Mucosa of rectum (tissue), 2 donors: ENCODE data around the gene CFAP46.
"Not testable (repeated sequence)": the region's sequence is repeated elsewhere in the genome, so short reads cannot be mapped to it uniquely, and the experiment has no call there.

Experiments used
- H3K27ac ChIP-seq, 2 donors: one replicate each; pipeline ENCODE4 v1.7.0; 2013; ENCODE audit warnings: inconsistent platforms in 2 of 2, low read depth in 2 of 2, low read length in 2 of 2
- H3K27me3 ChIP-seq, 2 donors: one replicate each; pipeline ENCODE4 v1.7.0; 2013; ENCODE audit warnings: low read length in 2 of 2; ENCODE audit not compliant: control insufficient read depth in 2 of 2, insufficient read depth in 2 of 2
- H3K36me3 ChIP-seq, 2 donors: one replicate each; pipeline ENCODE4 v1.7.0; 2013; ENCODE audit warnings: low read length in 2 of 2; ENCODE audit not compliant: control insufficient read depth in 2 of 2, insufficient read depth in 2 of 2
- H3K4me1 ChIP-seq, 2 donors: one replicate each; pipeline ENCODE4 v1.7.0; 2013; ENCODE audit warnings: low read length in 2 of 2, mild to moderate bottlenecking in 1 of 2; ENCODE audit not compliant: control insufficient read depth in 2 of 2, insufficient read depth in 2 of 2
- H3K4me3 ChIP-seq, 2 donors: one replicate each; pipeline ENCODE4 v1.7.0; 2013; ENCODE audit warnings: low read length in 2 of 2
- H3K9ac ChIP-seq, 2 donors: one replicate each; pipeline ENCODE4 v1.7.0; 2013; ENCODE audit warnings: low read length in 2 of 2, low read depth in 1 of 2, mild to moderate bottlenecking in 1 of 2
- H3K9me3 ChIP-seq, 2 donors: one replicate each; pipeline ENCODE4 v1.7.0; 2013; ENCODE audit warnings: low read length in 2 of 2; ENCODE audit not compliant: control insufficient read depth in 2 of 2
- donor health status: healthy.
- donor health status: Normal muscosa, but diverticular disease.

Gene CFAP46

DNA sequence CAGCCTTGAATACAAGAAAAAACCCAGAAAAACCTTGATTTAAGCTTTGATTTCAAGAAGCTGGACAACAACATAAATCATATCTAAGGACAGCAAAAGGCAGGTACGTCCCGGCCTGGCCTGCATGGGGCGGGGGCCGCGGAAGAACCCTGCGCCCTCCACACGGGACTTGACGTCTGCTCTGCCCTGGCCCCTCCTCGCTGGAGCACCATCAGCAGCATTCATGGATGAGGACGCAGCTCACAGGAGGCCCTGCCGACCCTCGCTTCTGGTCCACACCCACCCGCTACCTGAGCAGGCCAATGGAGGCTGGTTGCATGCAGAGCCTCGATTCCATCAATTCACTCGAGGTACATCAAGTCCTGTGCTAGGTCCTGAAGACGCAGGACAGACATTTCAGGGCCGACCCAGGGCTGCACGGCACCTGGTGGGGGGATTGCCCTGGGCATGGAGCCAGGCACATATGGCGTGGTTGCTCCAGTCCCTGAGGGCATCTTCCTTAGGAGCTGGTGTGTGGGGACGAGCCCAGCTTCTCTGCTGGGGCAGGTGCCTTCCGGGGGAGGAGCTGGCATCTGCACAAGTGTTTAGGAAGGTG, 93.3 kb downstream of the CFAP46 start:
- H3K27ac ChIP-seq: no peak overlapping the region
- no peaks in the 10 kb centered on the region for H3K9me3 ChIP-seq
- H3K4me1 ChIP-seq: peaks cover 3 to 7% of the 10 kb centered on the region in 2 donors
- H3K9ac ChIP-seq: no peak overlapping the region
- H3K36me3 ChIP-seq: no peaks in the 10 kb centered on the region
- H3K4me3 ChIP-seq: no peak overlapping the region
- H3K27me3 ChIP-seq: peaks cover 3 to 5% of the 10 kb centered on the region in 2 donors

DNA sequence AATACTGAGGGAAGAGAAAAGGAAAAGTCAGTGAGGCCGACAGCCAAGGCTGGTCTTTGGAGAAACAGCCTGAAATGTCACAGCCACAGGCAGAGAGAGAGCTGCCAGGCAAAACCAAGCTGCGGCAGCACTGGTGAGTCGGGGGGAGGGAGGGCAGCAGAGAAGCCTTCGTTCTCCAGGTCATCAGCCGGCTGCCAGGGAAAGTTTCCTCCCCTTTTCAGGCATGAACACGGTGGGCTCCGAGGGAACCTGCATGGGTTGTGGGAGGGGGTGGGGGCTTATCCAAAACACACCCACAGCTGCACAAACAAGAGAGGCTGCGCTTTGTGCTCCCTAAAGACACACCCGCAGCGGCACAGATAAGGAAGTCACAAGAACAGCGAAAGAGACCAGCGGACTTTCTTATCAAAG, 94.1 kb downstream of the CFAP46 start:
- Histone ChIP-seq H3K36me3 (no peaks in the 10 kb centered on the region), H3K4me3 (peak overlapping the region in 1 of 2 donors; percentile 37), H3K9ac (no peak overlapping the region), H3K27ac (no peak overlapping the region), H3K4me1 (peaks cover 3 to 7% of the 10 kb centered on the region in 2 donors), H3K27me3 (peaks cover 3 to 5% of the 10 kb centered on the region in 2 donors), H3K9me3 (no peaks in the 10 kb centered on the region)

DNA sequence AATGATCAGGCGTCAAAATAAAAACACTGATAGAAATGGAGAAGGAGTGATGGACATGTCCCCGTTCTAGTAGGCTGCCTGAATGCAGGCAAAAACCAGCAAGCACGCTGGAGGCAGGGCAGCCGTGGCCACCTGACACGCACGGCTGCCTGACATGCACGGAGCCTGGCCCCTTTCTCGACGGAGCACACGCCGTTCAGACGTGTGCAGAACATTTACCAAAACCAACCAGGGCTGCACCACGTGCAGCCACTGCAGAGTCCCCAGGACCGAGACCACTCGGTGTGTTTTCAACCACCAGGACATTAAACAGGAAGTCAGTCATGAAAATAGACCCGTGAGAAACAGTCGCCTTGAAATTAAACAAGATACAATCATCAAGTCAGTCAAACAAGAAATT, 94.5 kb downstream of the CFAP46 start:
- Histone ChIP-seq H3K9me3 (no peaks in the 10 kb centered on the region), H3K4me3 (peak overlapping the region in 1 of 2 donors; percentile 37), H3K9ac (no peak overlapping the region), H3K4me1 (peaks cover 3 to 7% of the 10 kb centered on the region in 2 donors), H3K27ac (no peak overlapping the region), H3K36me3 (no peaks in the 10 kb centered on the region), H3K27me3 (peaks cover 3 to 5% of the 10 kb centered on the region in 2 donors)

DNA sequence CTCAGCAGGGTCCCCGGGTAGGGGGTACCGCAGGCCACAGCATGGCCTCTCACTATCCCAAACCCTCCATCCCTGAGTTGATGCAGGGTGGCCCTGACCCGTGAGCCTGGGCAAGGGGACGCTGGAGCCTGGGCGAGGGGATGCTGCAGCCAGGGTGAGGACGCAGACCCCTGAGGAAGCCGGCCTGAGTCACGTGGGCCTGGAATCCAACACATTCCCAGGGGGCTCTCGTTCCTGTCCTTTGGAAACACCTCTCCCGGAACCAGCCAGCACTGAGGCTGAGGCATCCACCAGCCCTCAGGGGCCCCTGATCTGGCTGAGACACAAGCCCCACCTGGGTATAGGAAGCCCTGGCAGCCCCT, 95.0 kb downstream of the CFAP46 start:
- Histone ChIP-seq H3K36me3 (no peaks in the 10 kb centered on the region), H3K9me3 (peaks cover 0 to 3% of the 10 kb centered on the region in 2 donors), H3K9ac (no peak overlapping the region), H3K27me3 (peaks cover 3 to 5% of the 10 kb centered on the region in 2 donors), H3K4me3 (no peak overlapping the region), H3K4me1 (peaks cover 3 to 7% of the 10 kb centered on the region in 2 donors), H3K27ac (no peak overlapping the region)

DNA sequence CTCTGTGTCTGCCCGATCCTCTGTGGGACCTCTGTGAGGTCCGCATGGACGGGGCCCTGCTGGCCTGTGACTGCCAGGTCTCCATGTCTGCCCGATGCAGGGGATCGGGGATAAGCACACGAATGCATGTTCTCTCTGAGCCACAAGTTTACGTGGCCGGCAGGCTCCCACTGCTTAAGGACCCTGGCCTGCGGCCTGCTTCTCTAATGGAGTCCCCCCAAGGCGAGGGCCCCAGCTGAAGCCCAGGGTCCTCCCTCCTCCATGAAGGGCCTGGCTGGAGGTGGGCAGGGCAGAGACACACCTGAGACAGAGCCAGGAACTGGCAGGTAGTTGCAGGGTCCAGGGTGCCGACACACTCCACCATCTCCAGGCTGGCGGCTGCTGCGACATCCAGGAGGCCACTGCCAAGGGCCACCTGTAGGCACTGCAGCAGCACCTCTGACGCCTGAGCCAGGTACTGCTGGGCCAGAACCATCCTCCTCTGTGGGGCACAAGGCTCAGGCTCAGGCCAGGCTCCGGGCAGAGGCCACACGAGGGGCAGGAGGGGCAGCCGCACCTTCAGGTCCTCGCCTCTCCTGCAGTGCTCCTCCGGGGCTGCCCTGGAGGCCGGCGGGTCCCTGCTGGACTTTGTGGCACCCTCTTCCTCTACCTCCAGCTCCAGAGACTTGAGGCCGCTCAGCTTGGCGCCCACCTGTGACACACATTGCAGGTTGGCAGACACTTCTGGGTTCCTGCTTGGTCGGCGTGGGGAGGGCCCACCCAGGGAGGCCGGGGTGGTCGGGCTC, 95.5 kb downstream of the CFAP46 start:
- H3K4me3 ChIP-seq: no peak overlapping the region
- no peak overlapping the region for H3K27ac ChIP-seq
- peaks cover 0 to 3% of the 10 kb centered on the region in 2 donors for H3K9me3 ChIP-seq
- peaks cover 3 to 7% of the 10 kb centered on the region in 2 donors for H3K4me1 ChIP-seq
- no peaks in the 10 kb centered on the region for H3K36me3 ChIP-seq
- H3K9ac ChIP-seq: no peak overlapping the region
- peaks cover 3 to 5% of the 10 kb centered on the region in 2 donors for H3K27me3 ChIP-seq

DNA sequence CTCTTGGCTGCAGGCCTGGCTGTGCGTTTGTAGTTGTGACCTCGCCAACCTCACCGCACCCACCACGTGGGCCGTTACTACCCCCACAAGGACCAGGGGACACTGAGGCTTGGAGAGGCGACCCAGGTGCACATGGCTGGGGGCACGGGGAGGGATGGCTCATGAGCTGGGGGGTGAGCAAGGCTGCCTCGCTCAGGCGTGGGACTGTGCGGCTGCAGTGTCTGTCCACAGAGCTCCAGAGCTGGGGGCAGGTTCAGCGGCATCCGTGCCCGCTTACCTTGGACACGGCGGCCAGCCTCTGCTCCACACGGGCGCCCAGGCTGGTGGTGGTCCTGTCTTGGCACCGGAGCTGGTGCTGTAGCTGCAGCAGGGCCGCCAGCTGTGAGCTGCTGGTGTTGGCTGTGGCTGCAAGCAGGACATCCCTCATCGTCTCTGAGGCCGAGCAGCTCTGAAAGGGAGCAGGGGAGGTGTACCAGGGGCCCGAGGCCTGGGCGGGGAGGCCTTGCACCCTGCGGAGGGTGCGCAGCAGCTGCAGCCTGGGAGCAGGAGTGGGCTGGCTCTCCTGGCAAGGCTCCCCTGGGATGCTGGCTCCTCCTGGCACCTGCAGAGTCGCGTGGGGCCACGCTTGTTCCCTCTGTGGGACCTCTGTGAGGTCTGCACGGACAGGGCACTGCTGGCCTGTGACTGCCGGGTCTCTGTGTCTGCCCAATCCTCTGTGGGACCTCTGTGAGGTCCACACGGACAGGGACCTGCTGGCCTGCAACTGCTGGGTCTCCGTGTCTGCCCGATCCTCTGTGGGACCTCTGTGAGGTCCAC, 96.4 kb downstream of the CFAP46 start:
- Histone ChIP-seq H3K27ac (no peak overlapping the region), H3K9ac (no peak overlapping the region), H3K4me3 (no peak overlapping the region), H3K36me3 (no peaks in the 10 kb centered on the region), H3K9me3 (peaks cover 0 to 3% of the 10 kb centered on the region in 2 donors), H3K4me1 (peaks cover 3 to 7% of the 10 kb centered on the region in 2 donors), H3K27me3 (peaks cover 3 to 5% of the 10 kb centered on the region in 2 donors)

DNA sequence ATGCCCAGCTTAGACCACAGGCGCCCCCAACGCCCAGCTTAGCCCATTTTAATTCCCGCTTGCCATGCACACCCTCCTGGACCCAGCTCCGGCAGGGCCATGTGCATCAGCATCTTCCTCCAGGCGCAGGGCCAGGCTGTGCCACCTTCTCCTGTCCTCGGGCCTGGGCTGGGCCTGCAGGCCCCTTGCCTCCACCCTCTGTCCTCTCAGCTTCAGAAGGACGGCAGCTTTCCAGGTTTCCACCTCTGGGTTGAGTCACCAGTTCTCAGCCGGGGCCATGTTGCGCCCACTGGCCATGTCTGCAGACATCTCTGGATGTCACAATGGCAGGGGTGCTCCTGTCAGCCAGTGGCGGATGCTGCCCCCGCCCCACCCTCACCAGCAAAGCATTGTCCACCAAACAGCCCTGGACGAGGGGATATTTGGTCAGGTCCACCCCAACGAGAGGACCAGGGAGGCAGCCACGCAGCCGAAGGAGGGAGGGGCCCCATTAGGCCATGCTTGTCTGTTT, 97.3 kb downstream of the CFAP46 start:
- H3K27me3 ChIP-seq: peaks cover 3 to 5% of the 10 kb centered on the region in 2 donors
- H3K36me3 ChIP-seq: no peaks in the 10 kb centered on the region
- H3K27ac ChIP-seq: no peak overlapping the region
- H3K9ac ChIP-seq: no peak overlapping the region
- H3K9me3 ChIP-seq: peaks cover 0 to 3% of the 10 kb centered on the region in 2 donors
- H3K4me3 ChIP-seq: no peak overlapping the region
- peaks cover 3 to 7% of the 10 kb centered on the region in 2 donors for H3K4me1 ChIP-seq

DNA sequence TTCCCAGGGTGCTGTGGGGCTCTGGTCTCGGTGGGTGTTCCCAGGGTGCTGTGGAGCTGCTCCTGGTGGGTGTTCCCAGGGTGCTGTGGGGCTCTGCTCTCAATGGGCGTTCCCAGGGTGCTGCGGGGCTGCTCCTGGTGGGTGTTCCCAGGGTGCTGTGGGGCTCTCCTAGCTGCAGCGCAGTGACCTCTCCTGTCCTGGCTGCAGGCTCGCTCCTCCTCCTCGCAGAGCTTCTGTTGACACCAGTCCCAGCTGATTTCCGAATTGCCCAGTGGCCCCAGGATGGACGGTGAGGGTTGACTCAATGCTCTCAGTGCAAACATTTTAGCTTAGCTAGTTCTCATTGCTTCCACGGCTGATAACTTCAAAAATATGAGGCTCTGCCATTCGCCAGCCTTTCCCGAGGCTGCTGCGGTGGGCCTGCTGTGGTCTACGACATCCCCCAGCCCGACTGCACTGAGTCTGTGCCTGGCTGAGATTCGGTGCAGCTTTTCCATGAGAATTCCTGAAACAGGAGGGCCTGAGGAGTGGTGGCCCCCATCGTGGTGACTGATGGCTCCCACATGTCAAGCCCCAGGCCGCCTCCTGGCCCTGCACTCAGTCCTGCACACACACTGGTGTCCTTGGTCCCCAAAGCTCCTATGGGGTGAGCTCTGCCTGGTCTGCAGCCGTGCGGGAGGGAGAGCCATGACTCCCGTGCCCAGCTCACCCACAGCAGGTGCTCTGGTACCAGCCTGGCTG, 98.1 kb downstream of the CFAP46 start:
- H3K9ac ChIP-seq: no peak overlapping the region
- no peak overlapping the region for H3K27ac ChIP-seq
- H3K36me3 ChIP-seq: no peaks in the 10 kb centered on the region
- peaks cover 0 to 3% of the 10 kb centered on the region in 2 donors for H3K9me3 ChIP-seq
- H3K27me3 ChIP-seq: peaks cover 3 to 5% of the 10 kb centered on the region in 2 donors
- H3K4me1 ChIP-seq: peaks cover 3 to 7% of the 10 kb centered on the region in 2 donors
- H3K4me3 ChIP-seq: no peak overlapping the region

DNA sequence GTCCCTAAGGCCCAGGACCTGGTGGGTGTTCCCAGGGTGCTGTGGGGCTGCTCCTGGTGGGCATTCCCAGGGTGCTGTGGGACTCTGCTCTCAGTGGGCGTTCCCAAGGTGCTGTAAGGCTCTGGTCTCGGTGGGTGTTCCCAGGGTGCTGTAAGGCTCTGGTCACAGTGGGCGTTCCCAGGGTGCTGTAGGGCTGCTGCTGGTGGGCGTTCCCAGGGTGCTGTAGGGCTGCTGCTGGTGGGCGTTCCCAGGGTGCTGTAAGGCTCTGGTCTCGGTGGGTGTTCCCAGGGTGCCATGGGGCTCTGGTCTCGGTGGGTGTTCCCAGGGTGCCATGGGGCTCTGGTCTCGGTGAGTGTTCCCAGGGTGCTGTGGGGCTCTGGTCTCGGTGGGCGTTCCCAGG, 99.1 kb downstream of the CFAP46 start:
- H3K27ac ChIP-seq, H3K4me3 ChIP-seq, H3K9me3 ChIP-seq, H3K4me1 ChIP-seq, H3K9ac ChIP-seq, H3K36me3 ChIP-seq, H3K27me3 ChIP-seq: not testable (repeated sequence)
